H1 (cell line): ENCODE results near the gene PLB1. TPM values are rescaled to one million over a fixed set of nuclear protein-coding genes. Genes with fewer than 3 reads are reported as not detected.

Experiments
- CTCF ChIA-PET: fragments of 300-600 bp; sonication (Branson Sonifier 250); formaldehyde crosslinking; loops from one replicate; lab custom pipeline; 2021; ENCODE audit not compliant: partially characterized antibody; lab: Charles Lee
- POLR2A ChIA-PET: fragments of 300-600 bp; sonication (Branson Sonifier 250); formaldehyde crosslinking; loops from one replicate; lab custom pipeline; 2021; ENCODE audit warnings: inconsistent platforms; ENCODE audit not compliant: partially characterized antibody; lab: Charles Lee
- DNase-seq, 2 experiments: peaks; one replicate each; pipeline versions ENCODE4 v3.0.0 to v3.0.0-alpha.2; 2010 to 2022; ENCODE audit warnings: low spot score in 2 of 2, low read depth in 1 of 2, mixed read lengths in 1 of 2
- FAIRE-seq: peaks from 2 replicates; lab custom pipeline; 2011; peaks lifted over from hg19 to GRCh38; lab: Jason Lieb, UNC
- H2AFZ ChIP-seq: 2 replicates; pipeline ENCODE4 v1.8.1; 2012; ENCODE audit warnings: low read length, inconsistent platforms
- H2AK5ac ChIP-seq: 2 replicates; pipeline ENCODE4 v1.6.1; 2013; ENCODE audit warnings: low read depth, low read length
- H2BK120ac ChIP-seq: replicated peaks from 2 replicates; pipeline ENCODE3; 2013; ENCODE audit warnings: low read depth, low read length, inconsistent platforms
- H2BK12ac ChIP-seq: 2 replicates; pipeline ENCODE4 v1.6.1; 2013; ENCODE audit warnings: low read depth, low read length
- H2BK15ac ChIP-seq: 2 replicates; pipeline ENCODE4 v1.6.1; 2013; ENCODE audit warnings: low read length
- H2BK20ac ChIP-seq: 2 replicates; pipeline ENCODE4 v1.6.1; 2013; ENCODE audit warnings: low read length
- H2BK5ac ChIP-seq: 2 replicates; pipeline ENCODE4 v1.6.1; 2013; ENCODE audit warnings: low read depth, low read length
- H3K14ac ChIP-seq: 2 replicates; pipeline ENCODE4 v1.6.1; 2013; ENCODE audit warnings: inconsistent platforms; ENCODE audit not compliant: insufficient read length
- H3K18ac ChIP-seq: 2 replicates; pipeline ENCODE4 v1.6.1; 2013; ENCODE audit warnings: low read length; ENCODE audit errors: extremely low read depth
- H3K23ac ChIP-seq: 2 replicates; pipeline ENCODE4 v1.6.1; 2013; ENCODE audit warnings: inconsistent platforms; ENCODE audit not compliant: insufficient read length
- H3K23me2 ChIP-seq: 2 replicates; pipeline ENCODE4 v1.6.1; 2013; ENCODE audit warnings: low read depth, low read length
- H3K27ac ChIP-seq: 2 replicates; pipeline ENCODE4 v1.6.1; 2011; ENCODE audit warnings: low read depth, low read length, inconsistent platforms
- H3K27me3 ChIP-seq, 4 experiments: replicated peaks in 1 of 4; 1 replicate in 1 of 4; 2 replicates in 3 of 4; pipeline versions ENCODE4 v1.6.1 to v1.8.1; 2011 to 2013; ENCODE audit warnings: low read length in 3 of 4, mild to moderate bottlenecking in 3 of 4, inconsistent platforms in 2 of 4, mixed read lengths in 2 of 4, moderate library complexity in 1 of 4; ENCODE audit not compliant: control insufficient read depth in 3 of 4, insufficient read depth in 3 of 4; ENCODE audit errors: extremely low read depth in 1 of 4
- H3K36me3 ChIP-seq, 4 experiments: 2 replicates each; pipeline versions ENCODE4 v1.6.1 to v1.8.1; 2011 to 2013; ENCODE audit warnings: mild to moderate bottlenecking in 4 of 4, low read length in 3 of 4, moderate library complexity in 2 of 4, control low read depth in 1 of 4, inconsistent platforms in 1 of 4; ENCODE audit not compliant: insufficient read depth in 4 of 4, control insufficient read depth in 2 of 4
- H3K4ac ChIP-seq: replicated peaks from 2 replicates; pipeline ENCODE3; 2013; ENCODE audit warnings: low read length, low read depth, mixed read lengths, inconsistent platforms; ENCODE audit not compliant: insufficient read length
- H3K4me1 ChIP-seq, 4 experiments: replicated peaks in 1 of 4; 1 replicate in 1 of 4; 2 replicates in 3 of 4; pipeline versions ENCODE4 v1.6.1 to v1.8.1; 2011 to 2013; ENCODE audit warnings: low read length in 3 of 4, inconsistent platforms in 2 of 4, mixed read lengths in 1 of 4; ENCODE audit not compliant: insufficient read depth in 4 of 4, control insufficient read depth in 3 of 4
- H3K4me2 ChIP-seq, 2 experiments: 2 replicates each; pipeline versions ENCODE4 v1.6.1 to v1.8.1; 2011 to 2013; ENCODE audit warnings: low read depth in 2 of 2, low read length in 2 of 2, control low read depth in 1 of 2, inconsistent platforms in 1 of 2, mild to moderate bottlenecking in 1 of 2; ENCODE audit not compliant: insufficient read depth in 1 of 2
- H3K4me3 ChIP-seq, 4 experiments: fragments of 200-600, 300-600 bp in 1 of 4; sonication (generic), shearing (Covaris generic), sonication (Bioruptor Twin) in 1 of 4; 2 replicates each; pipeline versions ENCODE4 v1.5.1 to v1.8.1; 2011 to 2016; ENCODE audit warnings: low read length in 4 of 4, low read depth in 3 of 4, control low read depth in 2 of 4, inconsistent platforms in 2 of 4, mild to moderate bottlenecking in 2 of 4, mixed read lengths in 1 of 4, moderate library complexity in 1 of 4; ENCODE audit not compliant: insufficient read depth in 2 of 4; ENCODE audit errors: extremely low read depth in 1 of 4
- H3K56ac ChIP-seq: replicated peaks from 2 replicates; pipeline ENCODE3; 2013; ENCODE audit warnings: low read depth, mild to moderate bottlenecking, mixed read lengths, low read length, inconsistent platforms; ENCODE audit not compliant: insufficient read length
- H3K79me1 ChIP-seq: 2 replicates; pipeline ENCODE4 v1.6.1; 2013; ENCODE audit warnings: low read depth, low read length, control low read depth
- H3K79me2 ChIP-seq, 2 experiments: 2 replicates each; pipeline versions ENCODE4 v1.6.1 to v1.8.1; 2012 to 2013; ENCODE audit warnings: low read length in 2 of 2, mild to moderate bottlenecking in 2 of 2, inconsistent platforms in 1 of 2; ENCODE audit not compliant: insufficient read depth in 2 of 2, control insufficient read depth in 1 of 2
- H3K9ac ChIP-seq, 4 experiments: replicated peaks in 1 of 4; 1 replicate in 1 of 4; 2 replicates in 3 of 4; pipeline versions ENCODE4 v1.6.1 to v1.8.1; 2011 to 2013; ENCODE audit warnings: low read depth in 3 of 4, low read length in 3 of 4, control low read depth in 2 of 4, mild to moderate bottlenecking in 2 of 4, moderate library complexity in 2 of 4, inconsistent platforms in 1 of 4; ENCODE audit errors: extremely low read depth in 1 of 4
- H3K9me3 ChIP-seq, 2 experiments: 2 replicates each; pipeline versions ENCODE4 v1.6.1 to v1.8.1; 2012 to 2013; ENCODE audit warnings: mild to moderate bottlenecking in 2 of 2, moderate library complexity in 2 of 2, control low read depth in 1 of 2, inconsistent platforms in 1 of 2, low read depth in 1 of 2, low read length in 1 of 2, mixed read lengths in 1 of 2; ENCODE audit not compliant: insufficient read depth in 2 of 2
- H4K20me1 ChIP-seq, 2 experiments: replicated peaks in 1 of 2; 2 replicates each; pipeline versions ENCODE3 to v1.8.1; 2011 to 2013; ENCODE audit warnings: inconsistent platforms in 2 of 2, low read length in 2 of 2, mild to moderate bottlenecking in 1 of 2; ENCODE audit not compliant: insufficient read depth in 2 of 2, control insufficient read depth in 1 of 2
- H4K5ac ChIP-seq: 2 replicates; pipeline ENCODE4 v1.6.1; 2013; ENCODE audit warnings: low read length, low read depth, mixed read lengths, inconsistent platforms; ENCODE audit not compliant: insufficient read length
- H4K8ac ChIP-seq: 2 replicates; pipeline ENCODE4 v1.8.0; 2013; ENCODE audit warnings: mild to moderate bottlenecking, moderate library complexity, low read length, inconsistent platforms; ENCODE audit not compliant: insufficient read depth; ENCODE audit errors: extremely low read depth
- H4K91ac ChIP-seq: replicated peaks from 2 replicates; pipeline ENCODE3; 2013; ENCODE audit warnings: low read length, mixed read lengths, inconsistent platforms; ENCODE audit not compliant: insufficient read length
- ATF2 ChIP-seq: IDR thresholded peaks from 2 replicates; pipeline ENCODE4 v1.6.1; 2012; ENCODE audit warnings: low read length, inconsistent platforms
- CBX5 ChIP-seq: fragments of 300-800, 300-1000 bp; sonication (generic); IDR thresholded peaks from 2 replicates; pipeline ENCODE4 v1.7.1; 2016; ENCODE audit warnings: antibody characterized with exemption, low read length, low read depth
- CEBPB ChIP-seq: IDR thresholded peaks from 2 replicates; pipeline ENCODE4 v1.6.1; 2012; ENCODE audit warnings: low read depth, low read length
- KDM5A ChIP-seq: fragments of 200-600 bp; IDR thresholded peaks from 2 replicates; pipeline ENCODE4 v1.7.1; 2012; ENCODE audit warnings: mild to moderate bottlenecking, low read length, inconsistent platforms, mixed read lengths
- SIN3A ChIP-seq, 2 experiments: IDR thresholded peaks in 1 of 2; conservative IDR thresholded peaks in 1 of 2; 2 replicates each; pipeline ENCODE4 v1.6.1; 2011 to 2012; ENCODE audit warnings: low read length in 2 of 2, improper control_type of control experiment in 1 of 2, low read depth in 1 of 2, mild to moderate bottlenecking in 1 of 2
- SP4 ChIP-seq: IDR thresholded peaks from 2 replicates; pipeline ENCODE4 v1.6.1; 2012; ENCODE audit warnings: low read length, inconsistent platforms
- SRF ChIP-seq: IDR thresholded peaks from 2 replicates; pipeline ENCODE4 v1.6.1; 2011; ENCODE audit warnings: mild to moderate bottlenecking, low read depth, low read length, moderate library complexity
- TAF7 ChIP-seq: optimal IDR thresholded peaks from 2 replicates; pipeline ENCODE3; 2011; ENCODE audit warnings: low read depth, mild to moderate bottlenecking, inconsistent platforms, low read length, moderate library complexity, borderline replicate concordance
- WGBS, 2 experiments: shearing (Covaris generic) in 1 of 2; methylation state at CpG; one replicate each; pipeline versions ENCODE4 v1.1.6 to v1.1.7; 2013 to 2015; ENCODE audit warnings: low lambda C conversion rate in 2 of 2, mixed read lengths in 2 of 2, inconsistent platforms in 1 of 2, low coverage in 1 of 2, missing lambda C conversion rate in 1 of 2; ENCODE audit not compliant: insufficient replicate concordance in 2 of 2, insufficient coverage in 1 of 2, insufficient read length in 1 of 2; ENCODE audit errors: extremely low coverage in 1 of 2, missing lambda C conversion rate in 1 of 2; 5-methylcytosine and 5-hydroxymethylcytosine counted together
- polyA plus RNA-seq, 7 experiments: library from polyadenylated mRNA; depleted of rRNA in 3 of 7; stranded (reverse) in 5 of 7; unstranded in 2 of 7; fragments of >200 nt in 5 of 7; fragments of 200-250 nt in 2 of 7; gene quantifications; 1 replicate in 5 of 7; 2 replicates in 1 of 7; 4 replicates in 1 of 7; pipeline versions ENCODE4 v1.2.1 to v1.2.3, GENCODE V29; 2011 to 2013; ENCODE audit warnings: missing spikeins in 2 of 7, mixed read lengths in 2 of 7
- total RNA-seq: library from RNA; stranded (reverse); fragmentation: NEBNext Ultra II Directional; extraction: Animal tissue kit (Norgen Biotek cat#: 25700); gene quantifications from 2 replicates; pipeline ENCODE4 v1.2.1, GENCODE V29; 2021
- TF ChIP-seq, protein P1 (sequence below), 3 experiments: IDR thresholded peaks; 1 replicate in 2 of 3; 2 replicates in 1 of 3; pipeline versions ENCODE4 v1.5.1 to v1.6.1; 2011; ENCODE audit warnings: low read length in 3 of 3, mild to moderate bottlenecking in 3 of 3, inconsistent platforms in 2 of 3, low read depth in 1 of 3, moderate library complexity in 1 of 3; ENCODE audit not compliant: insufficient read depth in 1 of 3; ENCODE audit errors: control extremely low read depth in 1 of 3

PLB1 gene
- total and polyA plus RNA-seq, 2 of the 8 experiments (the other 6 are each of a cell fraction or from before 2014, with no cell fraction given): 0.20 to 0.36 TPM

DNA sequence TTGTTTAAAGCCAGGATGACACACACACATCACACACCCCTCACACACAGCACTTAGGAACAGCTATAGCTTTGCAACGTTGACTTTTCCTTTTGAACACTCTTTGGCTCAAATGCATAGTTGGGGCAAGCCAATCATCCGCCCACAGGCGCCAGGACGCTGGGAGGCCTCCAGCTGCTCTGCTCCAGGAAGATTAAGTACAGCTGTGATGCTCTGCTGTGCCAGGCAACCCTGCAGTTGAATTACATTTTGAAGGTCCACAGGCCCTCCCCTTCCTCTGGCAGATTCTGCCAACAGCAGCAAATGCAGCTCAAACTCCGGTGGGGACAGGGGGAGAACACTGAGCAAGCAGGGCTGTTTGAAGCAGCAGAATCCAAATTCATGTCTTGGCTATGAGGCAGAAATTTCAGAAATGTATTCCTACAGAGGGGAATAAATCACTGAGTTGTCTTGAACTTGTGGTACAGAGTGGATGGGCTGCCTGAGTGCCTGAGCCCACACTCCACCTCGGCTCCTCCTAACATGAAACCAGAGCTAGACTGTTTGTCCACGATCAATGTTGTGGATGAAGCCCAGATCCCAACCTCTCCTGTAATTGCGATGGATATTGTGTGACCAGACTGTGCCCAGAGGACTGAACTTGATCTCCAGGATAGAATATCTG, 169.3 kb downstream of the PLB1 start:
- H4K91ac ChIP-seq: no peak overlapping the region
- no peaks in the 10 kb centered on the region for H4K20me1 ChIP-seq
- H4K5ac ChIP-seq: no peak overlapping the region
- no peak overlapping the region for H2BK120ac ChIP-seq
- DNase-seq: no peak
- no peak overlapping the region for H2BK5ac ChIP-seq
- H2AFZ ChIP-seq: no peak overlapping the region
- no peaks in the 10 kb centered on the region for H3K9me3 ChIP-seq
- no peak overlapping the region for H2BK12ac ChIP-seq
- no peak overlapping the region for H2BK20ac ChIP-seq
- no peak overlapping the region for H3K9ac ChIP-seq
- no peak overlapping the region for H3K18ac ChIP-seq
- 80% methylated on average over 8 of the region's 8 CpGs; no CpG with 5 or more reads in 1 of the 2 experiments for WGBS, 2 experiments
- peaks cover 0 to 3% (median 0%) of the 10 kb centered on the region in 4 experiments; a peak in 1 of 7 replicates for H3K4me1 ChIP-seq
- no peaks in the 10 kb centered on the region for H3K36me3 ChIP-seq
- no peak overlapping the region for H3K23ac ChIP-seq
- H2BK15ac ChIP-seq: no peak overlapping the region
- CTCF ChIA-PET: interaction anchor here (0.9 to 2.5 kb wide), 11 partner anchors 11 to 94 kb away, joined by 3 to 6 read pairs (median 3); no protein-coding TSS in a partner anchor
- no peak overlapping the region for H4K8ac ChIP-seq
- no peaks in the 10 kb centered on the region for H3K27me3 ChIP-seq
- H3K14ac ChIP-seq: no peak overlapping the region
- no peak overlapping the region for H2AK5ac ChIP-seq
- POLR2A ChIA-PET: no interaction called here
- no peak overlapping the region for H3K4ac ChIP-seq
- H3K27ac ChIP-seq: no peak overlapping the region
- no peaks in the 10 kb centered on the region; the same call in 1 of the 2 replicates for H3K23me2 ChIP-seq
- H3K4me3 ChIP-seq: no peak overlapping the region
- no peak overlapping the region for H3K56ac ChIP-seq
- no peaks in the 10 kb centered on the region for H3K79me2 ChIP-seq
- no peak for FAIRE-seq
- H3K4me2 ChIP-seq: no peak overlapping the region
- H3K79me1 ChIP-seq: no peaks in the 10 kb centered on the region
- TF ChIP-seq CEBPB: no peak
- no peak for TF ChIP-seq SIN3A (conservative IDR thresholded peaks at IDR 0.05 in 1 of 2, IDR thresholded peaks at IDR 0.05 in 1 of 2; ENCODE audit: low read depth in 1 of 2, low read length in 2 of 2)
- TF ChIP-seq SP4: no peak
- TF ChIP-seq, protein P1, sequence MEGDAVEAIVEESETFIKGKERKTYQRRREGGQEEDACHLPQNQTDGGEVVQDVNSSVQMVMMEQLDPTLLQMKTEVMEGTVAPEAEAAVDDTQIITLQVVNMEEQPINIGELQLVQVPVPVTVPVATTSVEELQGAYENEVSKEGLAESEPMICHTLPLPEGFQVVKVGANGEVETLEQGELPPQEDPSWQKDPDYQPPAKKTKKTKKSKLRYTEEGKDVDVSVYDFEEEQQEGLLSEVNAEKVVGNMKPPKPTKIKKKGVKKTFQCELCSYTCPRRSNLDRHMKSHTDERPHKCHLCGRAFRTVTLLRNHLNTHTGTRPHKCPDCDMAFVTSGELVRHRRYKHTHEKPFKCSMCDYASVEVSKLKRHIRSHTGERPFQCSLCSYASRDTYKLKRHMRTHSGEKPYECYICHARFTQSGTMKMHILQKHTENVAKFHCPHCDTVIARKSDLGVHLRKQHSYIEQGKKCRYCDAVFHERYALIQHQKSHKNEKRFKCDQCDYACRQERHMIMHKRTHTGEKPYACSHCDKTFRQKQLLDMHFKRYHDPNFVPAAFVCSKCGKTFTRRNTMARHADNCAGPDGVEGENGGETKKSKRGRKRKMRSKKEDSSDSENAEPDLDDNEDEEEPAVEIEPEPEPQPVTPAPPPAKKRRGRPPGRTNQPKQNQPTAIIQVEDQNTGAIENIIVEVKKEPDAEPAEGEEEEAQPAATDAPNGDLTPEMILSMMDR (IDR thresholded peaks at IDR 0.05; ENCODE audit: control extremely low read depth in 1 of 3, insufficient read depth in 1 of 3, low read depth in 1 of 3, low read length in 3 of 3): no peak
- TF ChIP-seq ATF2: no peak
- TF ChIP-seq SRF: no peak
- TF ChIP-seq CBX5: no peak
- no peak for TF ChIP-seq KDM5A
- no peak for TF ChIP-seq TAF7
